Mucosa of descending colon (tissue), 3 donors: ENCODE results near the gene GALNT13. TPM values are rescaled to one million over a fixed set of nuclear protein-coding genes. Genes with fewer than 3 reads are reported as not detected.

Experiments
- ATAC-seq: fragments of 200-7000 bp; cut with Tn5 transposase; one replicate; pipeline ENCODE4 v1.9.1; 2020; ENCODE audit warnings: mild to moderate bottlenecking, moderate library complexity
- DNase-seq, 3 donors: peaks; one replicate each; pipeline ENCODE4 v3.0.0-alpha.2; 2020
- H3K36me3 ChIP-seq: fragments of 200-600 bp; one replicate; pipeline ENCODE4 v1.8.0; 2021; ENCODE audit warnings: low read depth, mild to moderate bottlenecking
- H3K4me1 ChIP-seq: fragments of 200-600 bp; one replicate; pipeline ENCODE4 v1.8.0; 2021; ENCODE audit warnings: low read depth, mild to moderate bottlenecking
- H3K4me3 ChIP-seq: fragments of 200-600 bp; one replicate; pipeline ENCODE4 v1.8.0; 2021; ENCODE audit warnings: mild to moderate bottlenecking
- H3K9me3 ChIP-seq: fragments of 200-600 bp; one replicate; pipeline ENCODE4 v1.8.0; 2021; ENCODE audit warnings: mild to moderate bottlenecking
- CTCF ChIP-seq: fragments of 200-600 bp; IDR thresholded peaks from one replicate; pipeline ENCODE4 v1.8.0; 2022; ENCODE audit warnings: antibody characterized with exemption, mild to moderate bottlenecking
- intact Hi-C, 2 donors: fragments of 100-400 bp; cut with DNase I in 1 of 2; cut with micrococcal nuclease in 1 of 2; formaldehyde crosslinking; loops; one replicate each; pipeline versions ENCODE4 v1.11.0 to v1.11.1; 2022; cut with DNase I, micrococcal nuclease
- total RNA-seq, 3 donors: library from RNA; stranded (reverse); fragmentation: NEBNext Ultra II Directional in 2 of 3; extraction: Animal tissue kit (Norgen Biotek cat#: 25700) in 2 of 3; gene quantifications; one replicate each; pipeline versions ENCODE4 v1.2.1 to v1.2.4, GENCODE V29; 2021 to 2023
- donor health status: DM: no; HTN: no; CAD: no; lungs with moderate emphysema.
- donor health status: DM: no; HTN: no; CAD: no.
- donor health status: DM: no; HTN: yes; CAD: no.

Gene GALNT13
- total RNA-seq, 3 donors from 2014 or later = 0.23 to 1.5 (median 1.0) TPM

- no peak for TF ChIP-seq CTCF
- Histone ChIP-seq H3K4me3 (no peak overlapping the region), H3K36me3 (no peaks in the 10 kb centered on the region), H3K4me1 (no peaks in the 10 kb centered on the region), H3K9me3 (no peaks in the 10 kb centered on the region)
- no peak for ATAC-seq
- DNase-seq = no peak
- intact Hi-C loops = no loop called here
Measured at GRCh38 chr2:154193246-154193645, 321.5 kb downstream of the GALNT13 start.

GRCh38 chr2:154194909-154195643, 323.4 kb downstream of the GALNT13 start:
- no peaks in the 10 kb centered on the region for H3K4me1 ChIP-seq
- DNase-seq = no peak
- H3K4me3 ChIP-seq = no peak overlapping the region
- ATAC-seq = no peak
- H3K9me3 ChIP-seq = no peaks in the 10 kb centered on the region
- TF ChIP-seq CTCF = no peak
- H3K36me3 ChIP-seq = no peaks in the 10 kb centered on the region
- intact Hi-C loops = no loop called here

DNA sequence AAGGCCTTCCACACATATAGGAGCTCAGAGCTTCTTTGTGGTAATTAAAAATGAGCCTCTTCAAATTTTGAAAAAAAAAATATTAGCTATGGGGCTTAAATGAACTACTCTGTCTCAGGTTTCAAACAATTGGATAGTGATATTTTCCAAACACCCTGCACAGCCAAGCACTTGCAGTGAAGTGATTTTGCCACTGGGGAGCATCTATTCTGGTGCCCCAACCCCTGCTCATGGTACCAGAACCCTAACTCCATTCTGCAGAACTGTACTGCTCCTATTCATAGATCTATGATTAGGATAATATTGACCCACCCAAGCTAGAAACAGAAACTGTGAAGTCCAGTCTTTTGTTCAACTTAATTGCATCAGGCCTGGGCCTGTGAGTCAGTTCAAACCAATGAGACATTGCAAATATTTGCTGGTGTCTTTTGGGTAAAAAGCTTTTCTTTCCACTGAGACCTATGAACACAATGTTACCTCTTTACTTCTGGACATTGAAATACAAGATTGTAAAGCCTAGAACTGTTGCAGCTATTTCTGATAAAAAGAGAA, 324.0 kb downstream of the GALNT13 start:
- H3K9me3 ChIP-seq = no peaks in the 10 kb centered on the region
- no peak for TF ChIP-seq CTCF
- H3K4me3 ChIP-seq = no peak overlapping the region
- no peaks in the 10 kb centered on the region for H3K36me3 ChIP-seq
- no peak for ATAC-seq
- no peak for DNase-seq
- intact Hi-C loops = no loop called here
- no peaks in the 10 kb centered on the region for H3K4me1 ChIP-seq

DNA sequence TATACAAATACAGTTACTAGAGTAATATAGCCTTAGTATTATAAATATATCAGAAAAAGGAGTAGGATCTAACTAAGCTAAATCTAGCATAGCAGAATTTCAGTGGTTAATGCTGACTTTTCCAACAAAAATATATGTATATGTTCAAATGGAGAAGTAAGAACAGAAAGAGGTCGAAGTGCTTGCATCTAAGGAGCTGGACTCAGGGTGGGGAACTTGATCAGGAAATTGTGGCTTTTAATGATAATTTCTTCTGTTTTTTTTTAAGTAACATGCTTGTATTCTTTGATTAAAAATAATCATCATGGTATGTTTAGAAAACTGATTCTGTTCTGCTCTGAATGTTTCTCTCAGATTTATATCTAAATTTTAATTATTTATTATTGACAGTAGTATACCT, 327.1 kb downstream of the GALNT13 start:
- no peak for TF ChIP-seq CTCF
- no peak for ATAC-seq
- intact Hi-C loops = no loop called here
- no peak overlapping the region for H3K4me3 ChIP-seq
- H3K36me3 ChIP-seq = no peaks in the 10 kb centered on the region
- no peaks in the 10 kb centered on the region for H3K9me3 ChIP-seq
- H3K4me1 ChIP-seq = no peaks in the 10 kb centered on the region
- DNase-seq = no peak

DNA sequence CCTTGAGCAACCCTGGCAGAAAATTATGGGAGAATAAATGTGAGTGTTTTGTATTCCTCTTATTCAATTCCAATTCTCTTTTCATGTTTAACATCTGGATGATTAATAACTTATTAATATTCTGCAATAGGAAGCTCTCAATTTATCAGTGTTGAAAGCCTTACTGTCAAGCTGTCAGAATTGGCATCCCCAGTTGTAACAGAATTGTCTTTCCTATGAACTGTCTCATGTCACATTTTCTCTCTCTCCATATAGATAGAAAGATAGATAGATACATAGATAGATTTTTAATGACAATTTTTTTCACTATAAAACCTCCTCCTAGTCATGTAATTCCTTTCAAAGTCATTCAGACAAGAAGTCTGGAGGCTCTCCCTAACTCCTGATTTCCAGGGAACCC, 331.5 kb downstream of the GALNT13 start:
- no peaks in the 10 kb centered on the region for H3K36me3 ChIP-seq
- intact Hi-C loops = no loop called here
- ATAC-seq = no peak

More for the DNA sequence above, 331.5 kb downstream of the GALNT13 start:
- Histone ChIP-seq H3K4me1 (no peaks in the 10 kb centered on the region), H3K9me3 (no peaks in the 10 kb centered on the region), H3K4me3 (no peak overlapping the region)
- no peak for DNase-seq
- TF ChIP-seq CTCF = no peak
